Heart left ventricle (tissue), 16 donors: ENCODE measurements around the gene LONP2. TPM values are rescaled to one million over a fixed set of nuclear protein-coding genes. Genes with fewer than 3 reads are reported as not detected.
A peak's percentile ranks its signal among the peaks of the same experiment; 100 is the strongest.

Experiments used
- ATAC-seq, 4 donors: fragments of 200-7000 bp; cut with Tn5 transposase; one replicate each; pipeline ENCODE4 v1.9.1; 2020 to 2022; ENCODE audit warnings: moderate library complexity in 4 of 4, mild to moderate bottlenecking in 3 of 4, moderate number of reproducible peaks in 1 of 4
- DNase-seq, 5 donors: peaks; one replicate each; pipeline ENCODE4 v3.0.0-alpha.2; 2020
- H3K27ac ChIP-seq, 12 donors: fragments of 200-600 bp; sonication (generic) in 4 of 12; one replicate each; pipeline versions ENCODE4 v1.5.0 to v1.8.0; 2016 to 2022; ENCODE audit warnings: mild to moderate bottlenecking in 2 of 12
- H3K27me3 ChIP-seq, 9 donors: fragments of 200-600 bp; sonication (generic) in 2 of 9; one replicate each; pipeline versions ENCODE4 v1.5.1 to v1.8.0; 2016 to 2022; ENCODE audit warnings: mild to moderate bottlenecking in 3 of 9
- H3K36me3 ChIP-seq, 9 donors: fragments of 200-600 bp; sonication (generic) in 2 of 9; one replicate each; pipeline versions ENCODE4 v1.5.0 to v1.8.0; 2018 to 2022; ENCODE audit warnings: mild to moderate bottlenecking in 2 of 9
- H3K4me1 ChIP-seq, 12 donors: fragments of 200-600 bp; sonication (generic) in 4 of 12; one replicate each; pipeline versions ENCODE4 v1.5.0 to v1.8.0; 2016 to 2022; ENCODE audit warnings: mild to moderate bottlenecking in 3 of 12
- H3K4me3 ChIP-seq, 12 donors: fragments of 200-600 bp; sonication (generic) in 4 of 12; one replicate each; pipeline versions ENCODE4 v1.5.0 to v1.8.0; 2017 to 2022; ENCODE audit warnings: mild to moderate bottlenecking in 9 of 12, moderate library complexity in 4 of 12
- H3K9me3 ChIP-seq, 12 donors: fragments of 200-600 bp; sonication (generic) in 4 of 12; one replicate each; pipeline versions ENCODE4 v1.5.0 to v1.8.0; 2016 to 2022; ENCODE audit warnings: mild to moderate bottlenecking in 1 of 12
- CTCF ChIP-seq, 12 donors: fragments of 200-600 bp; sonication (generic) in 4 of 12; IDR thresholded peaks; one replicate each; pipeline versions ENCODE4 v1.5.0 to v1.8.0; 2018 to 2022; ENCODE audit warnings: antibody characterized with exemption in 12 of 12, mild to moderate bottlenecking in 5 of 12
- POLR2A ChIP-seq, 2 donors: fragments of 450-650 bp; IDR thresholded peaks; one replicate each; pipeline ENCODE4 v1.6.1; 2017; ENCODE audit warnings: antibody characterized with exemption in 2 of 2, mild to moderate bottlenecking in 2 of 2, moderate library complexity in 2 of 2
- WGBS, 4 donors: extraction: QIAGEN DNeasy Blood & Tissue Kit in 2 of 4; methylation state at CpG; one replicate each; pipeline versions ENCODE4 v1.1.5 to v1.1.7; 2013 to 2018; 5-methylcytosine and 5-hydroxymethylcytosine counted together
- intact Hi-C, 10 donors: fragments of 100-400 bp; cut with DNase I; formaldehyde crosslinking; loops; one replicate each; pipeline versions ENCODE4 v1.11.1 to v1.14.2; 2022
- long read RNA-seq, 3 donors: library from polyadenylated mRNA; unstranded; transcript quantifications; one replicate each; pipeline ENCODE4 v2.0.0, GENCODE V29; 2020 to 2021
- polyA plus RNA-seq, 2 donors: library from polyadenylated mRNA; stranded (reverse); fragments of 200-250 nt; gene quantifications; one replicate each; pipeline ENCODE4 v1.2.3, GENCODE V29; 2013
- total RNA-seq, 9 donors: library from RNA; depleted of rRNA in 2 of 9; stranded (reverse); fragments of >200 nt in 2 of 9; fragmentation: NEBNext Ultra II Directional in 3 of 9; extraction: Animal tissue kit (Norgen Biotek cat#: 25700) in 3 of 9; gene quantifications; one replicate each; pipeline versions ENCODE4 v1.1.0 to v1.2.4, GENCODE V29; 2016 to 2023
- donor health status: ischemic (EF 13 %, LVEDD 7.1; RV severe dilation, severe dysfunction).
- donor health status: healthy with polysubstance abuse.
- donor health status: DM: no; HTN: yes; CAD: no.
- donor health status: DM: no; HTN: no; CAD: no.
- donor health status: ischemic (EF 25% LVEDD 6.9; RV normal size, moderate dysfunction).
- donor health status: ischemic (EF 25% LVEDD 5.7; RV mildly dilated, moderate dysfunction).
- donor health status: healthy.
- donor health status: DM: yes; HTN: yes; CAD: no.
- donor health status: ischemic (EF 35%, LVEDD 5.7; RV mildly dilated, moderate dysfunction).
- donor health status: nonischemic (EF 11% LVEDD 7.7; RV severe dilation, severe dysfunction).
- donor health status: DM: yes; HTN: yes; CAD: no.
- donor health status: PGD.
- donor health status: ischemic (EF 29% LVEDD 5.4; RV normal size, mild dysfunction).
- donor health status: nonischemic (EF 23%, LVEDD 6.1; RV moderate dilation, normal function).

LONP2 gene
- total RNA-seq: 10 to 100 TPM; 42.8 to 87.4 (median 69.3) TPM
- 10 to 100 TPM; 24.8 to 30.5 TPM for polyA plus RNA-seq
- long read RNA-seq, donor 1, full-length matches to known transcripts: 151 of 177 reads
- long read RNA-seq, donor 1, partial matches to known transcripts: 17 of 177 reads
- long read RNA-seq, donor 1, other reads (novel, unspliced or antisense): 9 of 177 reads
- long read RNA-seq, donor 2, full-length matches to known transcripts: 214 of 281 reads
- long read RNA-seq, donor 2, partial matches to known transcripts: 46 of 281 reads
- long read RNA-seq, donor 2, other reads (novel, unspliced or antisense): 21 of 281 reads
- long read RNA-seq, donor 3, full-length matches to known transcripts: 161 of 186 reads
- long read RNA-seq, donor 3, partial matches to known transcripts: 14 of 186 reads
- long read RNA-seq, donor 3, other reads (novel, unspliced or antisense): 11 of 186 reads

- intact Hi-C loops: loop anchor here in 4 of 10 donors (5.0 to 10.0 kb wide), 3 partner anchors 33 to 381 kb away; no protein-coding TSS in a partner anchor
- H3K27me3 ChIP-seq: no peaks in the 10 kb centered on the region
Measured at GRCh38 chr16:48244080-48244862, at the start of gene LONP2. Gene LONP2, plus strand, starts transcription at chr16:48244300. Its CDS starts 89 bp downstream, at chr16:48244389.

GRCh38 chr16:48194828-48195556 lies 49.1 kb upstream of the LONP2 start:
- Histone ChIP-seq H3K27me3 (no peaks in the 10 kb centered on the region), H3K4me3 (no peak overlapping the region), H3K36me3 (no peaks in the 10 kb centered on the region), H3K9me3 (no peaks in the 10 kb centered on the region), H3K4me1 (no peaks in the 10 kb centered on the region), H3K27ac (no peak overlapping the region)
- intact Hi-C loops: no loop called here
- no peak for ATAC-seq
- 43 to 56% (median 48%) methylated on average over 5 of the region's 5 CpGs for WGBS, 4 donors
- DNase-seq: no peak
- TF ChIP-seq POLR2A (IDR thresholded peaks at IDR 0.05): no peak
- TF ChIP-seq CTCF (IDR thresholded peaks at IDR 0.05): no peak

More at GRCh38 chr16:48244080-48244862, at the start of gene LONP2:
- Histone ChIP-seq H3K9me3 (peaks cover 0 to 4% (median 0%) of the 10 kb centered on the region in 12 donors), H3K36me3 (peaks cover 0 to 6% (median 0%) of the 10 kb centered on the region in 9 donors), H3K27ac (peak within 1 kb of the TSS; percentile 54 to 90 (median 88)), H3K4me1 (peaks cover 11 to 42% (median 31%) of the 10 kb centered on the region in 12 donors), H3K4me3 (peak within 1 kb of the TSS; percentile 70 to 99 (median 90))
- TF ChIP-seq CTCF (IDR thresholded peaks at IDR 0.05): no peak
- peak in 1 of 2 donors; percentile 74 for TF ChIP-seq POLR2A (IDR thresholded peaks at IDR 0.05)
- peak; percentile 97 to 100 (median 100) for ATAC-seq
- 0 to 1% (median 0%) methylated on average over 42 to 63 of the region's 63 CpGs for WGBS, 4 donors
- peak; percentile 91 to 95 (median 93) for DNase-seq

- DNase-seq: no peak
- Histone ChIP-seq H3K27me3 (no peaks in the 10 kb centered on the region), H3K4me3 (no peak overlapping the region), H3K27ac (no peak overlapping the region), H3K9me3 (no peaks in the 10 kb centered on the region), H3K4me1 (no peaks in the 10 kb centered on the region), H3K36me3 (no peaks in the 10 kb centered on the region)
- TF ChIP-seq CTCF (IDR thresholded peaks at IDR 0.05) (no peak), POLR2A (IDR thresholded peaks at IDR 0.05) (no peak)
- ATAC-seq: no peak
- intact Hi-C loops: no loop called here
- 77 to 94% (median 86%) methylated on average over 3 of the region's 3 CpGs for WGBS, 4 donors
Measured at GRCh38 chr16:48197294-48197693, 46.8 kb upstream of the LONP2 start.
